Stimulated activated CD4-positive, alpha-beta T cell treated with anti-CD3 and anti-CD28 coated beads, Interleukin-2, amount 100 ng/mL, for 48 hours (primary cell): Measurements from ENCODE around the gene ZNF474.

Source experiments
- DNase-seq, 2 donors: peaks; one replicate each; pipeline ENCODE4 v3.0.0-alpha.2; 2020

ZNF474 gene

DNA sequence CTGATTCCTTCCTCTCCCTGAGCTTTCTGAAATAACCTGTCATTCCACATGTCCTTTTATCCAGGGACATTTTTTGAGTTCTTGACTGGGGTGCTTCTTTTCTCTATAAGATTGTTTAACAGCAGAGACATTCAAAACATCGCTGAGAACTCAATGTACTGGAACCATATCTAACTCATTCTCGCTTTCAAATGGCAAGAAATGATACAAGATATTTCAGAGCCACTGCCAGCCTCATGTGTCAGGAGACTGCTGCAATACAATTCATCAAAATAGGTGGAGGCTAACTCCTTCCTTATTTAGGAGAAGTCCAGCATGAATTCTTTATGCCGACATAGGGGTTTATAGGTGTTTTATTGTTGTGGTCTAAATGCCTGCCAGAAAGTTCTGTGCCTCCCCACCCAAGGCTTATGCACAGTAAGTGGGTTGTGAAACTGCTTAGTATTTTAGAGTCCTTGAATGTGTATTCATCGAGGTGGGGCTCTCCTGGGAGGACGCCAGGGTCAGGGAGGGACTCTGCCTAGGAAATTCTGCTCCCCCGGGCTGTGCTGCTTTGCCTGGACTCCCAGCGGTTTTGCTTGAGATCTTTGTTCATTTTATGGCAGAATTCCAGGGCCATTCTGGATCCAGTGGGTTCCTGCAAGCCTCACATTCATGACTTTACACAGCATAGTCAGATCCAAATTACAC is 53.9 kb downstream of the ZNF474 start:
- no peak for DNase-seq

GRCh38 chr5:122183788-122184170 is 54.4 kb downstream of the ZNF474 start:
- no peak for DNase-seq

GRCh38 chr5:122184676-122185255 is 55.4 kb downstream of the ZNF474 start:
- DNase-seq = no peak

GRCh38 chr5:122187426-122187825 is 58.1 kb downstream of the ZNF474 start:
- no peak for DNase-seq

- no peak for DNase-seq
These were observed 60.8 kb downstream of the ZNF474 start for GRCh38 chr5:122190156-122190555.

GRCh38 chr5:122192497-122193496 is 63.5 kb downstream of the ZNF474 start:
- DNase-seq = no peak

DNA sequence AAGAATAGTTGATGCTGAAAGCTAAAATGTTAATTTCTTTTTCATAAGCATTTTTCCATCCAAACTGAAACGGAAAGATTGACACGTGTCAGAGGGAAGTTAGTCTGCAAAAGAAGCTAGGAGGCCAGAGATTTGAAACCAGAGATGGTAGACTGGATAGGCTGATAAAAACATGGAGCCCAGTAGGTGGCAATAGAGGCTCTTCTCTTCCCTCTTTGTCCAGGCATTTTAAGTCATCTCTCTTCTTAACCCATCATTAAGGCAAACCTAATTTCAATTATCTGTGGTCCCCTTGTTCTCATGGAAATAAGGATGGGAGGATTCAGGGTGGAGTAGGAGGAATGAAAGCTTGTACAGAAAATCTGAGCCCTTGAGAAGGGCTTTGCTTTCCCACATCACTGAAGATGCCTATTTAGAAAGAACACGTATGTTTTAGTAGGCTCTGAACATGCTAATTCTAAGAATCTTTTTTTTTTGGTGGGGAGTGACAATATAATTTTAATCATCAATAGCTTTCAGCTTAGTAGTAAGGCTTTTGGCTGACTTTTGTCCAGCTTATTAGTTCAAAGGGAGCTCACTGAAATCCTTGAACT is 66.6 kb downstream of the ZNF474 start:
- no peak for DNase-seq

DNA sequence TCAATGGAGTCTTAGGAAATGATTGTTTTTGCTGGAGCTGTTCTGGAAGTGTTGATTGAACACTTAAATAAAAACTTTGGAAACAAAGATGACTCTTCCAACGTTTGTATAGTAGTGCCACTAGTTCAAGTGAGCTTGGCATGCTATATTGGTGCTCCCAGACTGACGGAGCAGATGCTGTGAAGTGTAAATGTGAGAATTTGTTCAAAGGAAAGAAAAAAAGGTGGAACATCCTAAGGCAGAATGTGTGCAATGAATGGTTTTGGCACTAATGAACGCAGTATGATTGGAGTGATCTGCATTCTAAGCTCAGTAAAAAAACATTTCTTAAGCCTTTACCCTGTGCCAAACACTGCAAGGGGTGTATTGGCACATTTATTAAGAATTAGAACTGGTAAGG is 69.8 kb downstream of the ZNF474 start:
- no peak for DNase-seq

DNA sequence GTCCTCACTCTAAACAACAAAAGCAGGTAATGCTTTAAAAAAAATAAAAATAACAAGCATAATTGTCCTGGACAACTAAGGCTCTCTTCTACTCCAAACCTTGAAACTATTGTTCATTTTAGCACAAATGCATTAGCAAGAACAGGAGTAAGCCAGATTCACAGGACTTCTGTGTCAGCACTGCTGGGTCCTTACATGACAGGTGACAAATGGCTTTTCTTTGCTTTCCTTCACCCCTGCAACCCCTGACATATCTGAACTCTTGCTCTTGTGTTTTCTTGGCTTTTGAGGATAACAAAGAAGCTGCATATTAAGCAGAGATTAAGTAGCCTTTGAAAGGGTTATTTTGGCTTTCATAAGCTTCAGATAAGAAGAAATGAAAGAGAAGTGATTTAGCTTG is 71.1 kb downstream of the ZNF474 start:
- no peak for DNase-seq

DNA sequence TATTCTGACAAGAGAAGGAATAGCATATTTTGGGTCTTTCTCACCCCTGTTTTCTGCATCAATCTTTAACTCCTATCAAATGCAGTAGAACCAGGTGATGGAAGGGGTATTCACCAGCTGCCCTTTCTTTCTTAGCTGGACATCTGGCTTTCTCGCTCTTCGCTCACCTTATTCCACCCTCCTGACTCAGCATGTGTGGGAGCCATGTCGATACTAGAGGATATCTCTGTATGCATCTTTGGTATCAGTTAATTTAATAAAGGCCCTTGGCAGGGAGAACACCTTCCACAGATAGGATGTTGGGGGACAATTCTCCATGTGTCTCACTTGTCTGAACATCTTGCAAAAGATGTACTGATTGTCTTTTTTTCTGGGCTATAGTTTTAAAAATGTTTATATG is 71.5 kb downstream of the ZNF474 start:
- DNase-seq = no peak

DNA sequence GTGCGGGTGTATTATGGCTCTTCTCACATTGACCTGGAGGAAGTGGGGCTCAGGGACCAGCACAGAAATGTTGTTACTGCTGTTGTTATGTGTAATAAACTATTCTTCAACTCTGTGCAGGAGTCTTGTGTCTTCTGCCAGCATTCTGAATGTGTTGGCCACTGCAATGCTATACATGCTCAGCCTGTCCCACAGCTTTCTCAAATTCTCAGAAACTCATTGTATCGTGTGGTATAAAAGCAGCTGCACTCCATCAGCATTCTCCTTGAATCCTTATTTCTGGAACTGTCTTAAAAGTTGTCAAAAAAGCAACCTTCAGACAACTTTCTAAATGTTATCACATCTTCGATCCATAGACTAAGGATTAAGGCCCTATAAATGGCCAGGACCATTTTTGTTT is 72.0 kb downstream of the ZNF474 start:
- no peak for DNase-seq

DNA sequence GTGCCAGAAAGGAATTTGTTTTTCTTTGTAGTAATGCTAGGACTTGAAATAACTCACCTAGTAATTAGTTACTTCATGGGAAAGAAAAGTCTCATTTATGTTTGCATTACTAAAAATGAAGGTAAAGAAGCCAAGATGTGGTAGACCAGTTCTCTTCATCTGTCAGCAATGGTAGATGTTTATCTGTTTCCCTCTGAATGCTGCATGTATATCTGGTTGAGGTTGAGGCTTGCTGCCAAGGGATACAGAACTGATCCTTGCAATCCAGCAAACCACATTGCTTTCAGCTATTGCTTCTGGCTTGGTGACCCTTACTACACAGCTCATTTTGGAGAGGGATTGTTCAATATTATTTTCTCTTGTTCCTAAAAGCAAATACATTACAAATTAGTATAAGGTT is 73.6 kb downstream of the ZNF474 start:
- DNase-seq = no peak
